Liver (tissue), 9 donors: ENCODE measurements around the gene SMOC1. TPM values are rescaled to one million over a fixed set of nuclear protein-coding genes. Genes with fewer than 3 reads are reported as not detected.

Source experiments
- DNase-seq: peaks from one replicate; pipeline ENCODE4 v3.0.0-alpha.2; 2017; ENCODE audit warnings: low spot score
- H3K27ac ChIP-seq, 2 donors: one replicate each; pipeline ENCODE4 v1.7.0; 2013; ENCODE audit warnings: inconsistent platforms in 2 of 2, low read length in 2 of 2, control low read depth in 1 of 2, low read depth in 1 of 2, mild to moderate bottlenecking in 1 of 2
- H3K27me3 ChIP-seq, 4 donors: one replicate each; pipeline versions ENCODE4 v1.6.1 to v1.7.0; 2013; ENCODE audit warnings: low read length in 3 of 4, inconsistent platforms in 1 of 4, mild to moderate bottlenecking in 1 of 4, moderate library complexity in 1 of 4; ENCODE audit not compliant: control insufficient read depth in 4 of 4, insufficient read depth in 4 of 4
- H3K36me3 ChIP-seq, 4 donors: one replicate each; pipeline versions ENCODE4 v1.6.1 to v1.7.0; 2013; ENCODE audit warnings: low read length in 3 of 4, mild to moderate bottlenecking in 3 of 4, low read depth in 1 of 4, moderate library complexity in 1 of 4; ENCODE audit not compliant: control insufficient read depth in 4 of 4, insufficient read depth in 3 of 4
- H3K4me1 ChIP-seq, 4 donors: one replicate each; pipeline versions ENCODE4 v1.6.1 to v1.7.0; 2013; ENCODE audit warnings: low read length in 3 of 4, mild to moderate bottlenecking in 3 of 4, moderate library complexity in 1 of 4; ENCODE audit not compliant: control insufficient read depth in 4 of 4, insufficient read depth in 4 of 4
- H3K4me3 ChIP-seq, 3 donors: one replicate each; pipeline versions ENCODE4 v1.6.1 to v1.7.0; 2013; ENCODE audit warnings: low read length in 3 of 3, control low read depth in 1 of 3, low read depth in 1 of 3, mild to moderate bottlenecking in 1 of 3
- H3K9ac ChIP-seq, 2 donors: one replicate each; pipeline ENCODE4 v1.7.0; 2013; ENCODE audit warnings: low read length in 2 of 2, mild to moderate bottlenecking in 2 of 2, moderate library complexity in 2 of 2, control low read depth in 1 of 2, low read depth in 1 of 2
- H3K9me3 ChIP-seq, 4 donors: one replicate each; pipeline versions ENCODE4 v1.6.1 to v1.7.0; 2013; ENCODE audit warnings: low read length in 3 of 4; ENCODE audit not compliant: control insufficient read depth in 4 of 4
- CTCF ChIP-seq: fragments of 150-350 bp; IDR thresholded peaks from 2 replicates; pipeline ENCODE4 v1.5.1; 2017; ENCODE audit warnings: improper control_type of control experiment, low read depth, low read length; ENCODE audit not compliant: missing input control
- EGR1 ChIP-seq, 2 donors: IDR thresholded peaks; 2 replicates each; pipeline ENCODE4 v1.6.1; 2016 to 2018; ENCODE audit warnings: antibody characterized with exemption in 2 of 2, low read depth in 2 of 2
- FOXA2 ChIP-seq: IDR thresholded peaks from 2 replicates; pipeline ENCODE4 v1.6.1; 2016; ENCODE audit warnings: antibody characterized with exemption
- HNF4A ChIP-seq, 2 donors: conservative IDR thresholded peaks; 2 replicates each; pipeline ENCODE4 v1.6.1; 2016; ENCODE audit warnings: antibody characterized with exemption in 2 of 2, mild to moderate bottlenecking in 2 of 2
- HNF4G ChIP-seq: IDR thresholded peaks from 2 replicates; pipeline ENCODE4 v1.6.1; 2016; ENCODE audit warnings: antibody characterized with exemption
- NR2F2 ChIP-seq: IDR thresholded peaks from 2 replicates; pipeline ENCODE4 v1.6.1; 2016; ENCODE audit warnings: antibody characterized with exemption
- RAD21 ChIP-seq, 2 donors: IDR thresholded peaks; 2 replicates each; pipeline ENCODE4 v1.6.1; 2016; ENCODE audit warnings: antibody characterized with exemption in 2 of 2, mild to moderate bottlenecking in 2 of 2
- RXRA ChIP-seq, 2 donors: IDR thresholded peaks; 2 replicates each; pipeline ENCODE4 v1.6.1; 2017 to 2018; ENCODE audit warnings: antibody characterized with exemption in 2 of 2, mild to moderate bottlenecking in 1 of 2
- SP1 ChIP-seq: IDR thresholded peaks from 2 replicates; pipeline ENCODE4 v1.6.1; 2018; ENCODE audit warnings: antibody characterized with exemption, mild to moderate bottlenecking
- TAF1 ChIP-seq: conservative IDR thresholded peaks from 2 replicates; pipeline ENCODE4 v1.6.1; 2016; ENCODE audit warnings: antibody characterized with exemption, mild to moderate bottlenecking
- WGBS: extraction: QIAGEN DNeasy Blood & Tissue Kit; methylation state at CpG from one replicate; pipeline ENCODE4 v1.1.7; 2013; 5-methylcytosine and 5-hydroxymethylcytosine counted together
- polyA plus RNA-seq, 2 donors: library from polyadenylated mRNA; stranded (reverse) in 1 of 2; unstranded in 1 of 2; fragments of 200-250 nt in 1 of 2; fragments of >200 nt in 1 of 2; fragmentation: Nextera tagmentation in 1 of 2; extraction: Ambion mirVana in 1 of 2; gene quantifications; one replicate each; pipeline versions ENCODE4 v1.2.1 to v1.2.3, GENCODE V29; 2013 to 2015
- total RNA-seq, 2 donors: library from RNA; depleted of rRNA; stranded (reverse); fragments of >200 nt; gene quantifications; one replicate each; pipeline ENCODE4 v1.2.3, GENCODE V29; 2014
- donor health status: healthy.
- donor health status: healthy.
- donor health status: healthy.
- donor health status: healthy.
- donor health status: healthy.

SMOC1 gene
- total and polyA plus RNA-seq, 4 donors: 11.2 to 43.7 (median 27.4) TPM

- TF ChIP-seq CTCF: no peak
These were observed 144.7 kb downstream of the SMOC1 start (continued) for GRCh38 chr14:70023871-70024270.

GRCh38 chr14:70027785-70028428 is 148.7 kb downstream of the SMOC1 start:
- WGBS: 54% methylated on average over 17 of the region's 17 CpGs
- H3K4me3 ChIP-seq: no peak overlapping the region
- H3K9me3 ChIP-seq: no peaks in the 10 kb centered on the region
- no peak overlapping the region for H3K9ac ChIP-seq
- DNase-seq: peak; percentile 82
- H3K36me3 ChIP-seq: peaks cover 0 to 34% (median 25%) of the 10 kb centered on the region in 4 donors
- TF ChIP-seq HNF4G (no peak), RXRA (IDR thresholded peaks at IDR 0.05) (no peak), SP1 (no peak), CTCF (peak; percentile 83), RAD21 (IDR thresholded peaks at IDR 0.05) (peak; percentile 92 to 95), EGR1 (IDR thresholded peaks at IDR 0.05; ENCODE audit: low read depth in 2 of 2) (no peak), TAF1 (no peak)
- no peaks in the 10 kb centered on the region for H3K27me3 ChIP-seq
- no peak overlapping the region for H3K27ac ChIP-seq
- H3K4me1 ChIP-seq: peaks cover 4 to 25% (median 21%) of the 10 kb centered on the region in 4 donors

GRCh38 chr14:70029296-70030132 is 150.3 kb downstream of the SMOC1 start:
- H3K9me3 ChIP-seq: no peaks in the 10 kb centered on the region
- peaks cover 0 to 22% (median 15%) of the 10 kb centered on the region in 4 donors for H3K36me3 ChIP-seq
- H3K27me3 ChIP-seq: no peaks in the 10 kb centered on the region
- H3K27ac ChIP-seq: peak overlapping the region; percentile 18 to 42
- no peak overlapping the region for H3K4me3 ChIP-seq
- peaks cover 4 to 25% (median 21%) of the 10 kb centered on the region in 4 donors for H3K4me1 ChIP-seq
- TF ChIP-seq SP1 (peak; percentile 50), NR2F2 (no peak), RXRA (IDR thresholded peaks at IDR 0.05) (peak; percentile 40 to 58), FOXA2 (no peak), HNF4A (conservative IDR thresholded peaks at IDR 0.05) (peak; percentile 75 to 82), RAD21 (IDR thresholded peaks at IDR 0.05) (peak in 1 of 2 donors; percentile 38)
- no peak overlapping the region for H3K9ac ChIP-seq
- 40% methylated on average over 6 of the region's 6 CpGs for WGBS
- DNase-seq: no peak
